ENCODE results near the gene GSTCD.
"Not testable (repeated sequence)": the region's sequence is repeated elsewhere in the genome, so short reads cannot be mapped to it uniquely, and the experiment has no call there.

The GSTCD gene

GRCh38 chr4:105708181-105709080, at the start of gene GSTCD, which contains the start of gene INTS12:
GSTCD (plus strand) TSS chr4:105708784; CDS start chr4:105717614, 8,830 bp downstream.
INTS12 (minus strand) TSS chr4:105708689; CDS start chr4:105700005, 8,684 bp downstream.
- DNase-seq: peak; percentile 90

- no peak for DNase-seq
Observed at GRCh38 chr4:105659190-105659589, 49.4 kb upstream of the GSTCD start.

GRCh38 chr4:105661028-105661427, 47.6 kb upstream of the GSTCD start:
- no peak for DNase-seq

GRCh38 chr4:105662935-105663675, 45.5 kb upstream of the GSTCD start:
- no peak for DNase-seq

- DNase-seq: peak; percentile 13
Observed at GRCh38 chr4:105666693-105667092, 41.9 kb upstream of the GSTCD start.

GRCh38 chr4:105670684-105671083, 37.9 kb upstream of the GSTCD start:
- no peak for DNase-seq

- no peak for DNase-seq
Observed at GRCh38 chr4:105671301-105671700, 37.3 kb upstream of the GSTCD start.

- DNase-seq: no peak
Observed at GRCh38 chr4:105674011-105674410, 34.6 kb upstream of the GSTCD start.

GRCh38 chr4:105677709-105678108, 30.9 kb upstream of the GSTCD start:
- no peak for DNase-seq

- no peak for DNase-seq
Observed at GRCh38 chr4:105679186-105679585, 29.4 kb upstream of the GSTCD start.

GRCh38 chr4:105683038-105683437, 25.5 kb upstream of the GSTCD start:
- DNase-seq: no peak

GRCh38 chr4:105686571-105686970, 22.0 kb upstream of the GSTCD start:
- no peak for DNase-seq

- not testable (repeated sequence) for DNase-seq
Observed at GRCh38 chr4:105694812-105695211, 13.8 kb upstream of the GSTCD start.

GRCh38 chr4:105695832-105696231, 12.8 kb upstream of the GSTCD start:
- not testable (repeated sequence) for DNase-seq

- no peak for DNase-seq
Observed at GRCh38 chr4:105698607-105699006, 10.0 kb upstream of the GSTCD start.

- no peak for DNase-seq
Observed at GRCh38 chr4:105707782-105708180, 803 bp upstream of the GSTCD start.

GRCh38 chr4:105709081-105709450, 482 bp downstream of the GSTCD start:
- DNase-seq: no peak

GRCh38 chr4:105710012-105710600, 1.5 kb downstream of the GSTCD start:
- DNase-seq: no peak

- no peak for DNase-seq
Observed at GRCh38 chr4:105710678-105711077, 2.1 kb downstream of the GSTCD start.

GRCh38 chr4:105712766-105713165, 4.2 kb downstream of the GSTCD start:
- DNase-seq: no peak

- DNase-seq: peak; percentile 17
Observed at GRCh38 chr4:105714071-105714521, 5.5 kb downstream of the GSTCD start.

- DNase-seq: no peak
Observed at GRCh38 chr4:105714932-105715331, 6.3 kb downstream of the GSTCD start.

GRCh38 chr4:105715692-105716278, 7.2 kb downstream of the GSTCD start:
- DNase-seq: peak; percentile 41
